Measurements from ENCODE around the gene FOXJ1. TPM values are rescaled to one million over a fixed set of nuclear protein-coding genes. Genes with fewer than 3 reads are reported as not detected.

The FOXJ1 gene
- total and polyA plus RNA-seq, 2 experiments from 2014 or later = 0.12 to 0.18 TPM

GRCh38 chr17:76184290-76184689 lies 43.2 kb upstream of the FOXJ1 start:
- no peak overlapping the region for H3K27ac ChIP-seq
- H3K9me3 ChIP-seq (ENCODE audit: low read depth) = no peaks in the 10 kb centered on the region
- H3K4me1 ChIP-seq (ENCODE audit: low read depth) = peaks cover 3% of the 10 kb centered on the region
- no peaks in the 10 kb centered on the region for H3K27me3 ChIP-seq
- no peaks in the 10 kb centered on the region for H3K36me3 ChIP-seq
- TF ChIP-seq, protein P1, sequence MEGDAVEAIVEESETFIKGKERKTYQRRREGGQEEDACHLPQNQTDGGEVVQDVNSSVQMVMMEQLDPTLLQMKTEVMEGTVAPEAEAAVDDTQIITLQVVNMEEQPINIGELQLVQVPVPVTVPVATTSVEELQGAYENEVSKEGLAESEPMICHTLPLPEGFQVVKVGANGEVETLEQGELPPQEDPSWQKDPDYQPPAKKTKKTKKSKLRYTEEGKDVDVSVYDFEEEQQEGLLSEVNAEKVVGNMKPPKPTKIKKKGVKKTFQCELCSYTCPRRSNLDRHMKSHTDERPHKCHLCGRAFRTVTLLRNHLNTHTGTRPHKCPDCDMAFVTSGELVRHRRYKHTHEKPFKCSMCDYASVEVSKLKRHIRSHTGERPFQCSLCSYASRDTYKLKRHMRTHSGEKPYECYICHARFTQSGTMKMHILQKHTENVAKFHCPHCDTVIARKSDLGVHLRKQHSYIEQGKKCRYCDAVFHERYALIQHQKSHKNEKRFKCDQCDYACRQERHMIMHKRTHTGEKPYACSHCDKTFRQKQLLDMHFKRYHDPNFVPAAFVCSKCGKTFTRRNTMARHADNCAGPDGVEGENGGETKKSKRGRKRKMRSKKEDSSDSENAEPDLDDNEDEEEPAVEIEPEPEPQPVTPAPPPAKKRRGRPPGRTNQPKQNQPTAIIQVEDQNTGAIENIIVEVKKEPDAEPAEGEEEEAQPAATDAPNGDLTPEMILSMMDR (IDR thresholded peaks at IDR 0.05; ENCODE audit: low read depth, low read length) = no peak
- no peak overlapping the region for H3K4me3 ChIP-seq
- no peak for DNase-seq (ENCODE audit: low read depth in 1 of 2, low spot score in 1 of 2)

GRCh38 chr17:76182016-76182764 lies 41.1 kb upstream of the FOXJ1 start:
- Histone ChIP-seq H3K9me3 (ENCODE audit: low read depth) (no peaks in the 10 kb centered on the region), H3K36me3 (no peaks in the 10 kb centered on the region), H3K27me3 (no peaks in the 10 kb centered on the region), H3K27ac (no peak overlapping the region), H3K4me1 (ENCODE audit: low read depth) (peaks cover 3% of the 10 kb centered on the region), H3K4me3 (no peak overlapping the region)
- TF ChIP-seq, protein P1 (IDR thresholded peaks at IDR 0.05; ENCODE audit: low read depth, low read length) = peak; percentile 93
- DNase-seq (ENCODE audit: low read depth in 1 of 2, low spot score in 1 of 2) = peak; percentile 83 to 93

- no peaks in the 10 kb centered on the region for H3K27me3 ChIP-seq
- no peaks in the 10 kb centered on the region for H3K36me3 ChIP-seq
- peak in 1 of 2 donors; percentile 51 for DNase-seq (ENCODE audit: low read depth in 1 of 2, low spot score in 1 of 2)
- no peak overlapping the region for H3K4me3 ChIP-seq
- no peak overlapping the region for H3K27ac ChIP-seq
- TF ChIP-seq, protein P1 (IDR thresholded peaks at IDR 0.05; ENCODE audit: low read depth, low read length) = peak; percentile 13
- no peaks in the 10 kb centered on the region for H3K9me3 ChIP-seq (ENCODE audit: low read depth)
- H3K4me1 ChIP-seq (ENCODE audit: low read depth) = peaks cover 3% of the 10 kb centered on the region
Observed at GRCh38 chr17:76179496-76180467, 38.7 kb upstream of the FOXJ1 start.

DNA sequence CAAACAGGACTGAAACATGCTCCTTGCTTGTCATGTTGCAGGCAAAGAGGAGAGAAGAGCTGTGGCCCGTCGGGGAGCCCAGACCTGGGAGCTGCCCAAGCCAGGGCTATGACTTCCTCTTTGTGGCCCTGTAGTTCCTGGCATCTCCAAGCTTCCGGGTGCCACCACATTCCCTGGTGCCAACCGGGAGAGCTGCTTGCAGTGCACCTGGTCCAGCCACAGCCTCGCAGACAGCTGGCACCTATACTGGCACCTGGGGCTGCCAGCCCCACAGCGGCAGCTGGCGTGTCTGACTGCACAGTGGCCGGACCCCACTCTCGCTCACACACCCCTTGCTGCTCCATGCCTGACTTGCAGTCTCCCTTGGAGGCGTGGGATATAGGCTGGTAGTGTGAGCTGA lies 37.1 kb upstream of the FOXJ1 start:
- H3K4me3 ChIP-seq = no peak overlapping the region
- no peaks in the 10 kb centered on the region for H3K27me3 ChIP-seq
- H3K9me3 ChIP-seq (ENCODE audit: low read depth) = no peaks in the 10 kb centered on the region
- no peak overlapping the region for H3K27ac ChIP-seq
- peaks cover 8% of the 10 kb centered on the region for H3K4me1 ChIP-seq (ENCODE audit: low read depth)
- no peak for DNase-seq (ENCODE audit: low read depth in 1 of 2, low spot score in 1 of 2)
- TF ChIP-seq, protein P1 (IDR thresholded peaks at IDR 0.05; ENCODE audit: low read depth, low read length) = no peak
- no peaks in the 10 kb centered on the region for H3K36me3 ChIP-seq

GRCh38 chr17:76176701-76177574 lies 35.9 kb upstream of the FOXJ1 start:
- peaks cover 8% of the 10 kb centered on the region for H3K4me1 ChIP-seq (ENCODE audit: low read depth)
- no peaks in the 10 kb centered on the region for H3K36me3 ChIP-seq
- TF ChIP-seq, protein P1 (IDR thresholded peaks at IDR 0.05; ENCODE audit: low read depth, low read length) = no peak
- no peaks in the 10 kb centered on the region for H3K9me3 ChIP-seq (ENCODE audit: low read depth)
- H3K27ac ChIP-seq = no peak overlapping the region
- no peak for DNase-seq (ENCODE audit: low read depth in 1 of 2, low spot score in 1 of 2)
- H3K27me3 ChIP-seq = no peaks in the 10 kb centered on the region
- H3K4me3 ChIP-seq = no peak overlapping the region

Measured in cardiac muscle cell (in vitro differentiated cells and primary cell).